IMR-90 (cell line): Measurements from ENCODE around the gene TMEM45A.

Experiments used
- BHLHE40 ChIP-seq: fragments of 150-350 bp; IDR thresholded peaks from 2 replicates; pipeline ENCODE4 v1.6.1; 2016; ENCODE audit warnings: mild to moderate bottlenecking, low read depth, low read length
- CEBPB ChIP-seq: IDR thresholded peaks from 2 replicates; pipeline ENCODE4 v1.6.1; 2012; ENCODE audit warnings: low read depth, low read length, improper control_type of control experiment
- CHD1 ChIP-seq: IDR thresholded peaks from 2 replicates; pipeline ENCODE4 v1.6.1; 2012; ENCODE audit warnings: low read depth, low read length, improper control_type of control experiment
- MAZ ChIP-seq: IDR thresholded peaks from 2 replicates; pipeline ENCODE4 v1.6.1; 2012; ENCODE audit warnings: low read depth, mild to moderate bottlenecking, low read length, improper control_type of control experiment, moderate library complexity, borderline replicate concordance
- MXI1 ChIP-seq: IDR thresholded peaks from 2 replicates; pipeline ENCODE4 v1.6.1; 2012; ENCODE audit warnings: low read depth, mild to moderate bottlenecking, low read length, moderate library complexity, borderline replicate concordance
- NFE2L2 ChIP-seq: fragments of 150-350 bp; IDR thresholded peaks from 2 replicates; pipeline ENCODE4 v1.6.1; 2016; ENCODE audit warnings: low read depth, mild to moderate bottlenecking, low read length
- POLR2A ChIP-seq: IDR thresholded peaks from 2 replicates; pipeline ENCODE4 v1.6.1; 2012; ENCODE audit warnings: mild to moderate bottlenecking, low read depth, low read length
- RAD21 ChIP-seq: IDR thresholded peaks from 2 replicates; pipeline ENCODE4 v1.6.1; 2012; ENCODE audit warnings: low read length, improper control_type of control experiment
- SMC3 ChIP-seq: fragments of 150-350 bp; IDR thresholded peaks from 2 replicates; pipeline ENCODE4 v1.6.1; 2016; ENCODE audit warnings: low read depth, mild to moderate bottlenecking, antibody characterized with exemption, low read length, moderate library complexity
- TF ChIP-seq, protein P1 (sequence below): conservative IDR thresholded peaks from 2 replicates; pipeline ENCODE4 v1.5.1; 2012; ENCODE audit warnings: mild to moderate bottlenecking, low read depth, low read length, improper control_type of control experiment
- TF ChIP-seq, protein P2 (sequence below): fragments of 150-350 bp; IDR thresholded peaks from 2 replicates; pipeline ENCODE4 v1.6.1; 2016; ENCODE audit warnings: low read depth, mild to moderate bottlenecking, low read length, moderate library complexity, borderline replicate concordance
- TF ChIP-seq, protein P3 (sequence below): fragments of 150-350 bp; IDR thresholded peaks from 2 replicates; pipeline ENCODE4 v1.6.1; 2017; ENCODE audit warnings: mild to moderate bottlenecking, antibody characterized with exemption, low read length, low read depth

DNA sequence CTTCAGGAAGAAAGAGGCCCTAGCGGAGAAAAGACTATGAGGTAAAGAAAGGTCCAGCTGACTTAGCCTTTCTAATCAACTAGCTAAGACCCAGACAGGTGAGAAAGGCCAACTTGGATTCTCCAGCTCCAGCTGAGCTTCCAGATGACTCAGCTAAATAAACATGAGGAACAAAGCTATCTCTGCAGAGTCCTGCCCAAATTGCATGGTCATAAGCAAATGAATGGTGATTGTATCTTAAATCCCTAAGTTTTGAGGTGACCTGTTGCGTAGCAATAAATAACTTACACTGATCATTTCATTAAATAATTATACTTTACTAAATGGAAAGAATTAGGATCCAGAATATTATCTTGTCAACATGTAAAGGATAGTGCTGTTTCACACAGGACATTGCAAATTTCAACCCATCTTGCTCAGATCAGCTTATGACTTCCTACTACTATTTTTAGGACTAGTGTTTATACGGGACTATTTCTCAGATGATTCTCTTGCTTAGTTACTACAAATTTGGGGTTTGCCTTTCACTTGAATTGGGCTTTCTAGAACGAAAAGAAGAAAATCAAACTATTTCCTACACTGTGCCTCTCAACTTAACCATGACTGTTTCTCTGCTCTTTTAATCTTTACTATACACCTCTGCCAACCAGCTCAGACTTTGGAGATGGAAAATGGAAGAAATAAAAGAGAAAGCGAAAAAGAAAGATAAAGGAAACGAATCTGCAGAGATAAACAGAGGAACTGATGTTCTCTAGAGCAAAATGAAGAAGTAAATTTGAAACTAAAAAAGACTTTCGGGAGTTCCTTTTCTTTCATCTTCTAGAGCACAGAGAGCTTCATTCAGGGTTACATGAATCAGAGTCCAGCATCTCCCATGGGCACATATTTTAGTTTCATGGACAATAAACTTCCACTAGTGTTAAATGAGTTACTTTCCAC, 110.4 kb downstream of the TMEM45A start:
- TF ChIP-seq, protein P1, sequence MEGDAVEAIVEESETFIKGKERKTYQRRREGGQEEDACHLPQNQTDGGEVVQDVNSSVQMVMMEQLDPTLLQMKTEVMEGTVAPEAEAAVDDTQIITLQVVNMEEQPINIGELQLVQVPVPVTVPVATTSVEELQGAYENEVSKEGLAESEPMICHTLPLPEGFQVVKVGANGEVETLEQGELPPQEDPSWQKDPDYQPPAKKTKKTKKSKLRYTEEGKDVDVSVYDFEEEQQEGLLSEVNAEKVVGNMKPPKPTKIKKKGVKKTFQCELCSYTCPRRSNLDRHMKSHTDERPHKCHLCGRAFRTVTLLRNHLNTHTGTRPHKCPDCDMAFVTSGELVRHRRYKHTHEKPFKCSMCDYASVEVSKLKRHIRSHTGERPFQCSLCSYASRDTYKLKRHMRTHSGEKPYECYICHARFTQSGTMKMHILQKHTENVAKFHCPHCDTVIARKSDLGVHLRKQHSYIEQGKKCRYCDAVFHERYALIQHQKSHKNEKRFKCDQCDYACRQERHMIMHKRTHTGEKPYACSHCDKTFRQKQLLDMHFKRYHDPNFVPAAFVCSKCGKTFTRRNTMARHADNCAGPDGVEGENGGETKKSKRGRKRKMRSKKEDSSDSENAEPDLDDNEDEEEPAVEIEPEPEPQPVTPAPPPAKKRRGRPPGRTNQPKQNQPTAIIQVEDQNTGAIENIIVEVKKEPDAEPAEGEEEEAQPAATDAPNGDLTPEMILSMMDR = no peak
- TF ChIP-seq POLR2A = no peak
- TF ChIP-seq CHD1 = no peak
- TF ChIP-seq, protein P2, sequence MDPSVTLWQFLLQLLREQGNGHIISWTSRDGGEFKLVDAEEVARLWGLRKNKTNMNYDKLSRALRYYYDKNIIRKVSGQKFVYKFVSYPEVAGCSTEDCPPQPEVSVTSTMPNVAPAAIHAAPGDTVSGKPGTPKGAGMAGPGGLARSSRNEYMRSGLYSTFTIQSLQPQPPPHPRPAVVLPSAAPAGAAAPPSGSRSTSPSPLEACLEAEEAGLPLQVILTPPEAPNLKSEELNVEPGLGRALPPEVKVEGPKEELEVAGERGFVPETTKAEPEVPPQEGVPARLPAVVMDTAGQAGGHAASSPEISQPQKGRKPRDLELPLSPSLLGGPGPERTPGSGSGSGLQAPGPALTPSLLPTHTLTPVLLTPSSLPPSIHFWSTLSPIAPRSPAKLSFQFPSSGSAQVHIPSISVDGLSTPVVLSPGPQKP = no peak
- no peak for TF ChIP-seq BHLHE40
- TF ChIP-seq CEBPB = no peak
- TF ChIP-seq MXI1 = no peak
- TF ChIP-seq MAZ = no peak
- TF ChIP-seq SMC3 = no peak
- TF ChIP-seq RAD21 = no peak
- TF ChIP-seq, protein P3, sequence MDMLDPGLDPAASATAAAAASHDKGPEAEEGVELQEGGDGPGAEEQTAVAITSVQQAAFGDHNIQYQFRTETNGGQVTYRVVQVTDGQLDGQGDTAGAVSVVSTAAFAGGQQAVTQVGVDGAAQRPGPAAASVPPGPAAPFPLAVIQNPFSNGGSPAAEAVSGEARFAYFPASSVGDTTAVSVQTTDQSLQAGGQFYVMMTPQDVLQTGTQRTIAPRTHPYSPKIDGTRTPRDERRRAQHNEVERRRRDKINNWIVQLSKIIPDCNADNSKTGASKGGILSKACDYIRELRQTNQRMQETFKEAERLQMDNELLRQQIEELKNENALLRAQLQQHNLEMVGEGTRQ = no peak
- TF ChIP-seq NFE2L2 = peak; percentile 76
